ENCODE results near the gene NAB2. TPM values are rescaled to one million over a fixed set of nuclear protein-coding genes. Genes with fewer than 3 reads are reported as not detected.
A peak's percentile ranks its signal among the peaks of the same experiment; 100 is the strongest.

Gene NAB2
- total RNA-seq, 4 donors from 2014 or later, result 11.8 to 48.0 (median 16.1) TPM

DNA sequence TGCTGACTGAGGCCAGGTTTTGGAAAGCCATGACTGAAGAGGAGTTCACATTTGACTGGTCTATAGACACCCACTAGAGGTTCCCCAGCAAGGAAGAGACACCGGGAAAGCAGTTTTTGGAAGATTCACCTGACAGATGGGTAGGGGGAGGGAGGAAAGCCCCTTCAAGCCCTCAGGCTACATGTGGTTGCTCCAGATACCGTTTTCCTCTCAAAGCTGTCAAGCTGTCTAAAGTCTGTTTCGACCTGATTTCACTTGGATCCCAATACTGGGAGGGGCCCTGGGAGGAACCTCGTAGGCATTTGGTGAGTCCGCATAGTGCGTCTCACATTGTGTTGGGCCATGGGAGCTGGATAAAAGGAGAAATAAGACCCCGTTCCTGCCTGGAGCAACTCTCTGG is 37.6 kb downstream of the NAB2 start:
- Histone ChIP-seq H3K4me1 (peaks cover 14 to 21% of the 10 kb centered on the region in 2 donors), H3K9me3 (no peaks in the 10 kb centered on the region), H3K27ac (peak overlapping the region; percentile 88 to 98 (median 98)), H3K36me3 (no peaks in the 10 kb centered on the region), H3K27me3 (no peaks in the 10 kb centered on the region), H3K4me3 (replicated peaks in 1 of 3) (peak overlapping the region in 1 of 3 donors; percentile 45)
- 47 to 63% methylated on average over 7 of the region's 7 CpGs for WGBS, 2 donors
- intact Hi-C loops (cut with DNase I), result no loop called here
- TF ChIP-seq, protein P1, sequence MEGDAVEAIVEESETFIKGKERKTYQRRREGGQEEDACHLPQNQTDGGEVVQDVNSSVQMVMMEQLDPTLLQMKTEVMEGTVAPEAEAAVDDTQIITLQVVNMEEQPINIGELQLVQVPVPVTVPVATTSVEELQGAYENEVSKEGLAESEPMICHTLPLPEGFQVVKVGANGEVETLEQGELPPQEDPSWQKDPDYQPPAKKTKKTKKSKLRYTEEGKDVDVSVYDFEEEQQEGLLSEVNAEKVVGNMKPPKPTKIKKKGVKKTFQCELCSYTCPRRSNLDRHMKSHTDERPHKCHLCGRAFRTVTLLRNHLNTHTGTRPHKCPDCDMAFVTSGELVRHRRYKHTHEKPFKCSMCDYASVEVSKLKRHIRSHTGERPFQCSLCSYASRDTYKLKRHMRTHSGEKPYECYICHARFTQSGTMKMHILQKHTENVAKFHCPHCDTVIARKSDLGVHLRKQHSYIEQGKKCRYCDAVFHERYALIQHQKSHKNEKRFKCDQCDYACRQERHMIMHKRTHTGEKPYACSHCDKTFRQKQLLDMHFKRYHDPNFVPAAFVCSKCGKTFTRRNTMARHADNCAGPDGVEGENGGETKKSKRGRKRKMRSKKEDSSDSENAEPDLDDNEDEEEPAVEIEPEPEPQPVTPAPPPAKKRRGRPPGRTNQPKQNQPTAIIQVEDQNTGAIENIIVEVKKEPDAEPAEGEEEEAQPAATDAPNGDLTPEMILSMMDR (IDR thresholded peaks at IDR 0.05), result no peak
- TF ChIP-seq POLR2A (IDR thresholded peaks at IDR 0.05), result no peak
- no peak for DNase-seq

DNA sequence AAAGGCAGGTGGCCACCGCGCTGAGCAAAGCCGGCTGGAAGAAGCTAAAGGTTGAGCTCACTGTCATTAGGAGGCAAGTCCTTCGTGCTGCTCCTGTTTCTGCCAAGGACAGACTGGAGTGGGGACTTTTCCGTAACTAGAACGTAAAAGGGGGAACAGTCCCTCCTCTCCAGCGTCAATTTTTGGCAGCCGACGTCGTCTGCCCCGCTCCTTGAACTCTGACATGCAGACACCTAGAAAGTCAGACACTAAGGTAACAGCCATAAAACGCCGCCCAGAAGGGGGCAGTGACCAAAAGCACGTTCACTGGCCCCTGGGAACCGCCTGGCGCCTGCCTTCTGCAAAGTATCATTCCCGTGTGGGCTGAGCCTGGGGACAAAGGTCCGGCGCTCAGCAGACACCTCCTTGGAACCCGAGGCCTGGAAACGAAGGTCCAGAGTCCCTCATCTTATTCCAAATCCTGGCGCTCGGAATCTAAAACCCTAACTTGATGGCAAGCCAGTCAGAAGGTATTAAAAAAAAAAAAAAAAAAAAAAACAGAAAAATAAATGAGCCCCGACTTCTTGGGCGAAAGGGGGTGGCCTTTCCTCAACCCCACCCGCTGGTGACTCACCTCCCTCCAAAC is 38.3 kb downstream of the NAB2 start:
- peak; percentile 90 to 91 for DNase-seq
- intact Hi-C loops (cut with DNase I), result no loop called here
- Histone ChIP-seq H3K4me1 (peaks cover 14 to 21% of the 10 kb centered on the region in 2 donors), H3K36me3 (no peaks in the 10 kb centered on the region), H3K9me3 (no peaks in the 10 kb centered on the region), H3K27me3 (no peaks in the 10 kb centered on the region), H3K27ac (peak overlapping the region; percentile 88 to 98 (median 98)), H3K4me3 (replicated peaks in 1 of 3) (peak overlapping the region; percentile 45 to 98 (median 71))
- TF ChIP-seq, protein P1 (IDR thresholded peaks at IDR 0.05), result peak in 2 of 6 experiments; percentile 13 to 26
- peak in 1 of 2 donors; percentile 64 for TF ChIP-seq POLR2A (IDR thresholded peaks at IDR 0.05)
- 3 to 4% methylated on average over 23 to 24 of the region's 26 CpGs for WGBS, 2 donors

DNA sequence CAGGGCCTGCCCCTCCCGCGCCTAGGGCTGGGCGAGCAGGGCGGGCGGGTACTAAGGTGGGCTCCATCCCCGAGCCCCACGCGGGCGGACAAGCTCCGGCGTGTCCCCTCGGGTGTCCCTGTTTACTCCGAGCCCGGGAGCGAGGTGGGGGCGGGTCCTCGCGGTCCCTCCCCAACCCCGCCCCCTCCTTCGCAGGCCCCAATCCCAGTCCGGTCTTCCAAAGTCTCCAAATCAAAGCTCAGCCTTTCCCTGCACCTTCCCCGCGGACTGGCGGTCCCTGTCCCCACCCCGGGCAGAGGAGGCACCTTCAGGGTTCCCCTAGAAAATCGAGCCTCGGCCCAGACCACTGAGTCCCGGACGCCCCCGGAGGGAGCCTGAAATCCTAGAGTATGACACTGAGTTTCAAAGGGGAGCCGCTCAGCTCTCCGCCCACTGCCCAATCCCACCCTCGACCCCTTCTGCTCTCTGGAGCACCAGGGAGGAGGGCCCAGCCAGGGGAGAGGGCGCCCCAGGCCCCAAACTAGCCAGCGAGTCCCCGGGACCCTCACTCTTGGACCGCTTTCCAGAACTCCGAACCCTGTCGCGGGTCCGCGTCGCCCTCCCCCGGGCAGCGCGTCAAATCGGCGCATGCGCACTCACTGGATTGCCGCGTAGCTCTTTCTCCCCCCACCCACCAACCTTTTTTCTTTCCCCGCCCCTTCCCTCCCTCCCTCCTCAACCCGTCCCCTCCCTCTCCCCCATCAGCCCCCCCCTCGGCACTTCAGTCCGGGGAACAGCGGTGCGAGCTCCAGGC is 39.0 kb downstream of the NAB2 start, which contains the start of gene LRP1:
Gene LRP1 (plus strand): TSS at position 758 of the 793 bp plus-strand sequence. CDS start 482 bp downstream, outside the sequence.
- Histone ChIP-seq H3K27me3 (no peaks in the 10 kb centered on the region), H3K36me3 (no peaks in the 10 kb centered on the region), H3K27ac (peak within 1 kb of the TSS; percentile 88 to 98 (median 98)), H3K9me3 (no peaks in the 10 kb centered on the region), H3K4me1 (peaks cover 14 to 21% of the 10 kb centered on the region in 2 donors), H3K4me3 (replicated peaks in 1 of 3) (peak within 1 kb of the TSS; percentile 45 to 98 (median 71))
- WGBS, 2 donors, result 0% methylated on average over 40 to 49 of the region's 57 CpGs
- intact Hi-C loops (cut with DNase I), result no loop called here
- peak; percentile 84 to 86 for DNase-seq
- TF ChIP-seq, protein P1 (IDR thresholded peaks at IDR 0.05), result no peak
- peak; percentile 31 to 86 for TF ChIP-seq POLR2A (IDR thresholded peaks at IDR 0.05)

DNA sequence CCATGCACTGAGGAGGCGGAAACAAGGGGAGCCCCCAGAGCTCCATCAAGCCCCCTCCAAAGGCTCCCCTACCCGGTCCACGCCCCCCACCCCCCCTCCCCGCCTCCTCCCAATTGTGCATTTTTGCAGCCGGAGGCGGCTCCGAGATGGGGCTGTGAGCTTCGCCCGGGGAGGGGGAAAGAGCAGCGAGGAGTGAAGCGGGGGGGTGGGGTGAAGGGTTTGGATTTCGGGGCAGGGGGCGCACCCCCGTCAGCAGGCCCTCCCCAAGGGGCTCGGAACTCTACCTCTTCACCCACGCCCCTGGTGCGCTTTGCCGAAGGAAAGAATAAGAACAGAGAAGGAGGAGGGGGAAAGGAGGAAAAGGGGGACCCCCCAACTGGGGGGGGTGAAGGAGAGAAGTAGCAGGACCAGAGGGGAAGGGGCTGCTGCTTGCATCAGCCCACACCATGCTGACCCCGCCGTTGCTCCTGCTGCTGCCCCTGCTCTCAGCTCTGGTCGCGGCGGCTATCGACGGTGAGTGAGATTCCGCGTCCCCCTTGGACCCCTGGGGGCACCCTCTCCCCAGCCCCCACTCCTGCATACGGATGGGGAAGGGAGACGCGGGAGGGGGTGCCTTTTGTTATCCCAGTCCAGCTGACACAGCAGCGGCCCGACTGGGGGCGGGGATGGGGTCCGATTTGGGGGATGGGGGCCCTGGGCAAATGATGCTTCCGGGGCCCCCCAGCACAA is 39.8 kb downstream of the NAB2 start:
- no peak for DNase-seq
- intact Hi-C loops (cut with DNase I), result no loop called here
- H3K4me3 ChIP-seq (replicated peaks in 1 of 3), result peak overlapping the region in 2 of 3 donors; percentile 45 to 98
- peaks cover 14 to 21% of the 10 kb centered on the region in 2 donors for H3K4me1 ChIP-seq
- H3K27ac ChIP-seq, result peak overlapping the region; percentile 4 to 98 (median 88)
- WGBS, 2 donors, result 3 to 7% methylated on average over 15 to 25 of the region's 35 CpGs
- H3K9me3 ChIP-seq, result no peaks in the 10 kb centered on the region
- no peaks in the 10 kb centered on the region for H3K27me3 ChIP-seq
- TF ChIP-seq, protein P1 (IDR thresholded peaks at IDR 0.05), result no peak
- H3K36me3 ChIP-seq, result no peaks in the 10 kb centered on the region

Measured in thyroid gland (tissue), 4 donors.